Measurements from ENCODE around the gene NUS1.
A peak's percentile ranks its signal among the peaks of the same experiment; 100 is the strongest.
"Not testable (repeated sequence)": the region's sequence is repeated elsewhere in the genome, so short reads cannot be mapped to it uniquely, and the experiment has no call there.

Gene NUS1

DNA sequence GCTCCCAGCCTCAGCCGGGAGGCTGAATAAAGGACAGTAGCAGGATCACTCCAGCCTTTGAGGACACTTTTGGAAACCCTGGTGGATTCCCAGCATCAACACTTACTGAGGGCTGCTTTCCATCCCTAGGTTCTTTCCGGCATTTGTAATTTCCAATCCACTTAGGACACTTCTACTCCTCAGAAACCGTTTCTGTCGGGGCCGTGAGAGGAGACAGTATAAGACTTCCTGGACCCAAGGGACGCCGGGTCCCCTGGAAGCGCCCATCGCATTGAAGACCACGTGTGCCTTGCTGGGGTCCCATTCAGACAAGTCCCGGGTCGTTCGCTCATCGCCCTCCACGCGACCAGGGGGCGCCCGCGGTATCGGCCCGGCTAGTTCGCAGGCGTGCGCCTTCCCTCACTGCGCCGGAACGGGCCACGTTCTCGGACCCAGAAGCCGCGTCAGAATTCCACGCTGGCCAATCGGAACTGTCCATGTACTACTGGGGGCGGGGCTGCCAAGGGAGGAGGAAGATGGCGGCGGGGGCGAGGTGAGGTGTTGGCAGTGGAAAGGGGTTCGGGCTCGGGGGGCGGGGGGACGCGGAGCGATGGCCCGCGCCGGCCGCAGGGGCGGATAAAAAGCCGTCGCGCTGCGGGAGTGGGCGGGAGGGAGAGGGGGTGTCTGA lies at the start of gene NUS1:
Gene NUS1, plus strand, starts transcription at position 479 of the 667 bp plus-strand sequence. CDS start 202 bp downstream, outside the sequence.
- DNase-seq: peak; percentile 97

DNA sequence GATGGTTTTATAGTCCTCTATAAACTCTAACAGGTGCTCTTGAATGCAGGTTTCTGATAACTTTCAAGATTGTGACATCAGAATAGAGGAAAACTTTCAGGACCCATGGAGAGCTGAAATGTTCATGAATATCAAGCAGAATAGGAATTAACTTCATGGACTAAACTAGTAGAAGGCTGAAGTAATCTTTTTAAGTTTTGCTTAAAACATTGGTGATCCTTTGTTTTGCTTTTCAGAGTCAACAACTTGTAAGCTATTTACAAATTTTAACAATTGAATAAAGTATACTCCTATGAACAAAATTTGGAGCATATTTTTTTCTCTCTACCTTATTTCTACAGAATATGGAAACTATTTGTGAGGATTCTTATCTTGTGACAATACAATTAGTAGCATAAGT lies 47.7 kb upstream of the NUS1 start:
- DNase-seq: no peak

DNA sequence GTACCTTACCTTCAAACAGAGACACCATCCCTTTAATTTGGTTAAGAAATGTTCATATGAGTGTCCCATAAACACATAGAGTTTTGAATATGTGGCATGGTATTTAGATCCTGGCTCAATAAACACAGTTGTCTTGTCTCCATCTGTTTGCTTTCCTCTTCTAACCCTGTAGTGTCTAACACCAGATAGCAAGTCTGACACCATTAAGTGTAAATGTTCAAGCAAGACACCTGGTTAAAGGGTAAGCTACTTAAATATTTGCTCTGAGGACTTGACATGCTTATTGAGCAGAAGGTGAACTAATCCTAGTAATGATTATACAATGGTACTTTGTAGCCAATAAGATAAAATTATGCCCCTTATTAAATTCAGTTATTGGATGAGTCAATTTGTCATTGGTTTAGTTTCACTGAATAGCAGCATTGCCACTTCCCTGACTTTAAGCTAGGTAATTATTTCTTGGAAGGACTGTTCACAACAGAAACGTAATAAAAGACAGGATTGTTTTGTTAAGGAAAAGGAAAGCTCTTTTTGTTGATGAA lies 46.1 kb upstream of the NUS1 start:
- no peak for DNase-seq

DNA sequence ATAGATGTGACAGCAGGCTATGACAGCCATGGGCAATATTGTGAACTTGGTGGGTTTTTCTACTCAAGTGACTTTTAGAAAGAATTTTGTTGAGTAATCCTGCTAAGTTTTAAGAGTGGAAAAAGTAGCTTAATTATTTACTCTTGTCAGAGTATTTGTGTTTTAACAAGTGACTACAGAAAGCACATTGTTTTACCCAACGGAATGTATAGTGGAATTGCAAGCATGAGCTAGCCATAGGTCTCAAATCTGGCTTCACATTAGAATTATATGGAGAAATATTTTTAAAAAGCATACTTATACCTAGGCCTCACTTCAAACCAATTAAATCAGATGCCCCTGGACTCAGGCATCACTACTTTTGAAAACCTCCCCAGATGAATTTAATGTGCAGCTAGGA lies 37.5 kb upstream of the NUS1 start:
- DNase-seq: no peak

DNA sequence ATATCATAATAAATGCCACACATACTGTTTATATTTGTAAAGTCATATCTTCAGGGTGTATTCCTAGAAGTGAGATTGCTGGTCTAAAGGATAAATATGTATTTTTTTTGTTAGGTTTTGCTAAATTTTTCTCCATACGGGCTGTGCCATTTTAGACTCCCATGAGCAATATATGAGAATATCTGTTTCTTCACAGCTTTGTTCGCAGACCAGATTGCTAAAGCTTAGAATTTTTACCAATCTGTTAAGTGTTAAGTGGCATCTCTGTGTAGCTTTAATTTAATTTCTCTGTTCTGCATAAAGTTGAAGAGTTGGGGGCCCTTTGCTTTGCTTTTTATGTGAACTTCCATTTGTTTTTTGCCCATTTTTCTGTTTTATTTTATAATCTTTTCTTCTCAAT lies 32.3 kb upstream of the NUS1 start:
- no peak for DNase-seq

DNA sequence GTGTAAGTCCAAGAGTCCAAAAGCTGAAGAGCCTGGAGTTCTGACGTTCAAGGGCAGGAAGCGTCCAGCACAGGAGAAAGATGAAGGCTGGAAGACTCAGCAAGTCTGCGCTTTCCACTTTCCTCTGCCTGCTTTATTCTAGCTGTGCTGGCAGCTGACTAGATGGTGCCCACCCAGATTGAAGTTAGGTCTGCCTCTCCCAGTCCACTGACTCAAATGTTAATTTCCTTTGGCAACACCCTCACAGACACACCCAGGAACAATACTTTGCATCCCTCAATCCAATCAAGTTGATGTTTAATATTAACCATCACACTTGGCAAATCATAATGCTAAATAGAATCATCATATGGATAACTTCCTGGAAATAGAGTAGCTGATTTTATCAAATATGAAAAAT lies 23.3 kb upstream of the NUS1 start:
- not testable (repeated sequence) for DNase-seq

DNA sequence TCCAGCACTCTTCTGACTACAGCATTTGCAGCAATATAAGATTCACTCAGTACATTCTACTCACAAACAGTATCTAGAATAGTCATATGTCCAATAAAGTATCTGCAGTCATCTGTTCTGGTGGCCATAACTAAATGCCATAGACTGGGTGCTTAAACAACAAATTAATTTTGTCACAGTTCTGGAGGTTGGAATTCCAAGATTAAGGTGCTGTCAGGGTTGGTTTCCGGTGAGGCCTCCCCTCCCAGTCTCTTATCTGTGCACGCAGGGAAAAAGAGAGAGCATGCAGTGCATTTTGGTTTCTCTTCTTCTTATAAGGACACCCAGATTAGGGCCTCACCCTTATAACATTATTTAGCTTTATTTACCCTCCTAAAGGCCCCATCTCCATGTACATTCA lies 21.3 kb upstream of the NUS1 start:
- no peak for DNase-seq

DNA sequence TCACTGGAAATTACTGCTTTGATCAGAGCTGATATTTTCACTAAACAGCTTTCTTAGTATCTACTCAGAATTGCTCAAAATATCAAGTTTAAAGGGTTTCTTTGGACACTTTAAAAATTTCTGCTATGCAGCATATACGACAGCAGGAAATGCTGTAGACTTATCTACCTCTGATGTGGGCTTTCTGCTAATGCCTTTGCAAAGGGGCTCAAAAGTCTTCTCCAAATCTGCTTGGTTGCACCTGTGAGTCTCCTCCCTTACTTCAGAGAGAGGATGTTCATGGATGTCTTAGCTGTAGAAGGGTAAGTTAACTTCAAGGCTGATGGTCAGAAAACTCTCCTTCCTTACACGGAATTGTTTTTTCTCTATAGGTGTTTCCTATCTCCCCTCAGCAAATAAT lies 19.9 kb upstream of the NUS1 start:
- no peak for DNase-seq

DNA sequence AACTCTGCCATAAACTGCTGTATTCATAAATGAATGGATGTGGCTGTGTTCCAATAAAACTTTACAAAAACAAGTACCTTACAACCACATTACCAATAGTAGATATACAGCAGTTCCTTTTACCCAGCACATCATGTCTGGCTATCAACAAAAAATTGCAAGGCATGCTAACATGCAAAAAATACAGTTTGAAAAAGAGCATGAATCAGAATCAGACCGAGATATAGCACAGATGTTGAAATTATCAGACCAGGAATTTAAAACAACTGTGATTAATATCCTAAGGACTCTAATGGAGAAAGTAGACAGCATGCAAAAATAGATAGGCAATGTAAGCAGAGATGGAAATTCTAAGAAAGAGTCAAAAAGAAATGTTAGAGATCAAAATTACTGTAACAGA lies 8.4 kb upstream of the NUS1 start:
- no peak for DNase-seq

DNA sequence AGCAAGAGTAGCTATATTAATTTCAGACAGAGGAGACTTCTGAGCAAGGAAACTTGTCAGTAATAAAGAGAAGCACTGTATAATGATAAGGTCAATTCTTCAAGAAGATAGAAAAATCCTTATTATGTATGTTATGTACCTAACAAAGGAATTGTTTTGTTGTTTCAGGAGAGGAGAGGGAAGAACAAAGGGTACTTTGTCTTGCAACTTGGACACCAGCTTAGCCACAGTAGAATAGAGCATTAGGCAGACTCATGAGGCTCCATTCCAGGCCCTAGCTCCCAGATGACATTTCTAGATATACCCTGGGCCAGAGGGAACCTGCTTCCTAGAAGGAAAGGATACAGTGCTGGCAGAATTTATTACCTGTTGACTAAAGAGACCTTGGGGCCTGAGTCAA lies 6.5 kb upstream of the NUS1 start:
- DNase-seq: no peak

DNA sequence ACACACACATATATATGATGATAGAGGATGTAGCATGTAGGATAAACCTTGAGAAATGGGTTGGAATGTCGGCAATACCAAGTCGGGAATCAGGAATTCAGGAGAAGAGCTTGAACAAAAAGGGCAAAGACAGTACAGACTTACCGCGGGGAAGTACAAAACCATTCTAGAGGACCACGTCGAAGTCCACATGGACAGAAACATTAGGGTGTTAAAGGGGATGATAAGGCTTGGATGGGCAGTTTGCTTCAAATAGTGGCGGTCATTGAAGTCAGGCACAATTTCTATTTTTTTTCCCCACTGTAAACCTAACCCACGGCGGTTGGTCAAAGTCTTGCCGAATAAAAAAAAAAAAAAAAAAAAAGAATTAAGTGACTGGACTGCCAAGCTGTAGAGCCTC lies 766 bp upstream of the NUS1 start:
- no peak for DNase-seq

DNA sequence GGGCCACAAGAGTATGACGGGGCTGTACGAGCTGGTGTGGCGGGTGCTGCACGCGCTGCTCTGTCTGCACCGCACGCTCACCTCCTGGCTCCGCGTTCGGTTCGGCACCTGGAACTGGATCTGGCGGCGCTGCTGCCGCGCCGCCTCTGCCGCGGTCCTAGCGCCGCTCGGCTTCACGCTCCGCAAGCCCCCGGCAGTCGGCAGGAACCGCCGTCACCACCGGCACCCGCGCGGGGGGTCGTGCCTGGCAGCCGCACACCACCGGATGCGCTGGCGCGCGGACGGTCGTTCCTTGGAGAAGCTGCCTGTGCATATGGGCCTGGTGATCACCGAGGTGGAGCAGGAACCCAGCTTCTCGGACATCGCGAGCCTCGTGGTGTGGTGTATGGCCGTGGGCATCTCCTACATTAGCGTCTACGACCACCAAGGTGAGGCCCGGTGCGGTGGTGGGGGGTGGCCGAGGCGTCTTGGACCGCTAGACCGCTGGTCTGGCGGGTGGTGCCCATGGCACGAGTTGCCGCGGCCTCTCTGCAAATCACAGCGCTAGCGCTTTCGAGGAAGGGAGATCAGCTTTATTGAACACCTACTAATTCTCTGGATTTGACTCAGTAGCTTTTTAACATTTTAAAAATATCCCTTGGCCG lies 511 bp downstream of the NUS1 start:
- not testable (repeated sequence) for DNase-seq

DNA sequence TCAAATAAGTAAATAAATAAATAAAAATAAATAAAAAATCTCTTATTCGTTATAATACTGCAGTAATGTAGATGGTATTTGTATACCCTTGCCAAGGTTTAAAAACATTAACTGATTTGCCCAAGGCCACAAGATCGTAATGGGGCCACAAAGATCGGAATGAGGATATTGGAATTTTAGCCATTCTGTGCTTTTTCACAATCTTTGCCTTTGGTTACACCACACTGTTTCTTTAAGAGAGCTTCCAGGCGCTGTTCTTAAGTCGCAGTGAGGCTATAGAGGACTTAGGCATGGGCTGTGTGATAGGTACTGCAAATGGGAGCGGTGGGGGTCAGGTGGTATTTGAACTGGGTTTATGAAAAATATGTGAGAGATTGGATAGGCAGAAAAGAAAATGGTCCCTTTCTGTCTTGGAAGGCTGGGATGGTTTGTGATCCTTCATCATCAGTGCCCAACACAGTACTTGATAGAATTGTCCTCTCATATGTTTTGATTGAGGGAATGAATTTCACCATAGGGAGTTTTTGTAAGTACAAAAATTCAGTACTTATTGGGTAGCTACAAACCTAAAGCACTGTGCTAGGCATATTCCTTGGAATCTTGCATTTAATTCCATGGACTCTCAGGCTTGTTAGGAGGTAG lies 1.4 kb downstream of the NUS1 start:
- no peak for DNase-seq

DNA sequence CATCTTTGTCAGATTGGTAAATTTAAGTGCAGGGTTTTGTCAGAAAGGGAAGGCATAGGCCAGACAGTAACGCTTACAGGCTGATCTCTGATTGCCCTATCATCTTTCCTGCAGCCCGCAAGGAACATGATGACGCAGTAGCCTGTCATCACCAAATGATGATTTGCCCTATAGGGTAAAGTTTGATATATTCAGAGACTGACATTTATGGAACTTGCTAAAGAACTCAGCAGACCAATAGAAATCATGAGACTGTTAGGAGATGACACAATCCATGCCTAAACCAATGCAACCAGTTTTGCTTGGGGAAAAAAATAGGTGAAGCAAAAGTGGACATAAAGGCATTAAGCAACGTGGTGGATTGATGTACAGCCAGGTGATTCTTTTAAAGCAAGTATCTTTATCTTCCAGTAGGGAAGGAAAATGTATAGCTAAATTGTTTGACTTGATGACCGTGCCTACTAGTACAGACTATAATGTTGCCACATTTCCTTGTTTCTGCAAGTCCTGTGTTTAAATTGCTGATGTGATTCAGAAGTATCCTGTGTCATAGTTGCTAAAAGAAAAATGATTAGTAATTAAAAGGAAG lies 2.4 kb downstream of the NUS1 start:
- peak; percentile 34 for DNase-seq

DNA sequence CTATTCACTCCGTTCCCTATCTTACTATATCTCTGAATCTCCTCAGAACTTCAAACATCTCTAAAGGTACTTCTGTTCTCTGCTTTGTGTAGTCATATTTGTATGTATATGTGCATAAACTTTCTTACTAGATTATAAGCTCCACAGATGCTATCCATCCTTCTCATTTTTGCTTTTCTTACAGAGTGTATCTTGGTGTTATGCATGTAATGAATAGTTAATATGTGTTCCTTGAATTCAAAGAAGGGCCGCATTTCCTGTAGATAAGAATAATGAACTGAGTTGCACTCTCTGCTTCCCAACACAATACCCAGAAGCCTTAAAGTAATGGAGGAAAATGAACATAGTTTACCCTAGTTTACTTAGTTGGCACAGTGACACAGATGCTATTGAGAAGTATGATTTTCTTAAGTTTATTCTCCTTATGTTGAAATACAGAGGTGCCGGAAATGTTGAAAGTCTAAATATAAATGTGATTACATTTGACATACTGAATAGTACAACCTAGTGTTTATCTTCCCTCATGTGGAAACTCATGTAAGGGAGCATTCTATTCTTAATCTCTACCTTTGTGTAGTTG lies 6.0 kb downstream of the NUS1 start:
- no peak for DNase-seq

DNA sequence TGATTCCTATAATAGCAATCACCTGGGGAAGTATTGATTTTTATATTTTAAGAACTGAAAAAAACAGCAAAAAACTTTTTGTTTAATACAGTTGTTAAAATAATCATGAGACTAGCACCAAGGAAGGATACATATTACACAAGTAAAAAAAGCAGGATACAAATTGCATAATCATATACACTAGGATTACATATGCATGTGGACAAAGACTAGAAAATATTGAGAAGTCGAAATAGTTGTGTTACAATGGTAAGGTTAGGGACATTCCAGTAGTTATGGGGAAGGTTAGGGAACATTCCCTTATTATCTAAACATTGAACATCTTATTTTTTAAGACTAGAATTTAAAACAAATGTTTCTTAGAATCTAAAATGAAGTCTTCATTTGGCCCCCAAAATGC lies 9.5 kb downstream of the NUS1 start:
- no peak for DNase-seq

DNA sequence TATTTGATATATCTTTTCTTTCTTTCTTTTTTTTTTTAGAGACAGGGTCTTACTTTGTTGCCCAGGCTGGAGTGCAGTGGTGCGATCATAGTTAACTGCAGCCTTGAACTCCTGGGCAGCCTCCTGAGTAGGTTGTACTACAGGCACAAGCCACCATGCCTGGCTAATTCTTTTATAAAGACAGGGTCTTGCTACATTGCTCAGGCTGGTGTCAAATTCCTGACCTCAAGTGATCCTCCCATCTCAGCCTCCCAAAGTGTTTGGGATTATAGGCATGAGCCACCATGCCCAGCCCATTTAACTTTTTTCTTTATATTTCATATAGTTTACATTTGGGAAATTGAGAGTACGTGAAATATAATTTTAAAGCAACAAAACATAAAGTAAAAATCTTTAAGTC lies 10.1 kb downstream of the NUS1 start:
- no peak for DNase-seq

DNA sequence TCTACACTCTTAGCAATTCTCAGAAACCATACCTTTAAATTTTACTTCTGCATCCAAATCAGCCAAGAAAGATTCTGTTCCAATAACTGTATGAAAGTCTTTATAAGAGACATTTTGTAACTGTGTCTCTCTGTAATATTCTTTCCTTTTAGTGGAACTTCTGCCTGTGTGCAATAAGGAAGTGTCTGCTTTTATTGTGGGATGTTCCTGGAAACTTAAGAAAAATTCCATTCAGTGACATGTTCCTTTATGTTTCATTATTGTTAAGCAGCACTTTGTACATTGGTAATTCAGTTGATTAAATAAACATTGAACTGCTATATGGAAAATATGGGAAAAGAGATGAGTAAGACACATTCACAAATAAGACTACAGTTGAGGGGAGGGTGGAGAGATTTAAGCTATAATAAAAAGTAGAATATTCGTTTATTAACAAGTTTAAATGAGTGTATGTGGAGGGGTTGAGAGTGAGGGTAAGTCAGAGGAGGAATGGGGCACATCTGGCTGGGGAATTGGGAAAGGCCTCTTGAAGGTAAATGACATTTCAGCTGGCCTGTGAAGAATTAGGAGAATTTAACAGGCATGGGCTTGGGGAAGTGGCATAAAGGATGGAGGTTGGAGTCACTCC lies 11.9 kb downstream of the NUS1 start:
- no peak for DNase-seq

DNA sequence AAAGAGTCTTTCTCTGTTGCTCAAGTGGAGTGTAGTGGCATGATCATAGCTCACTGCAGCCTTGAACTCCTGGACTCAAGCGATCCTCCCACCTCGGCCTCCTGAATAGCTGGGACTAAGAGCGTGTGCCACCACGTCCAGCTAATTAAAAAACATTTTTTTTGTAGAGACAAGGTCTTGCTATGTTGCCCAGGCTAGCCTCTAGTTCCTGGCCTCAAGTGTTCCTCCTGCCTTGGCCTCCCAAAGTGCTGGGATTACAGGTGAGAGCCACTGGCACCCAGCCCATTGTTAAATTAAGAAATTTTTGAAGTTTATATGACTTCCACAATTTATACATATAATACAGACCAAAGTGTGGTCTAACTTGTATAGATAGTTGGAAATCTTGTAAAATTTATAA lies 14.3 kb downstream of the NUS1 start:
- not testable (repeated sequence) for DNase-seq

DNA sequence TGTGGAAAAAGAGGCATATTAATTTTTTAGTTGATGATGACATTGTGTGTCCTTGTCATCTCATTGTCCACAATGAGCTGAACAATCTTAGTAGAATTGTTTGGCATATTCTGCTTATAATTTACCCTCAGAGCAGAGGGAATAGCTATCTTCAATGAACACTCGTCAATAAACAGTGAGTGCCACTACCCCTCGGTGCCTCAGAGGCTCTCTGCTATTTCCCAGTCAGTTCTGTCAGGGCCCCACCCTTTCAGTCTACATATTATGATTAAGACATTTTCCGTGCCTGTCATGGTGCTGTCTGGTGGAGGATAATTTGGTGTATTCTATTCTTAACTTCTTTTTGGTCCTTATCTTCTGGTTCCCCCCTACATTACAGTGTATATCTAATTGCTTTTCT lies 31.2 kb downstream of the NUS1 start:
- DNase-seq: no peak

DNA sequence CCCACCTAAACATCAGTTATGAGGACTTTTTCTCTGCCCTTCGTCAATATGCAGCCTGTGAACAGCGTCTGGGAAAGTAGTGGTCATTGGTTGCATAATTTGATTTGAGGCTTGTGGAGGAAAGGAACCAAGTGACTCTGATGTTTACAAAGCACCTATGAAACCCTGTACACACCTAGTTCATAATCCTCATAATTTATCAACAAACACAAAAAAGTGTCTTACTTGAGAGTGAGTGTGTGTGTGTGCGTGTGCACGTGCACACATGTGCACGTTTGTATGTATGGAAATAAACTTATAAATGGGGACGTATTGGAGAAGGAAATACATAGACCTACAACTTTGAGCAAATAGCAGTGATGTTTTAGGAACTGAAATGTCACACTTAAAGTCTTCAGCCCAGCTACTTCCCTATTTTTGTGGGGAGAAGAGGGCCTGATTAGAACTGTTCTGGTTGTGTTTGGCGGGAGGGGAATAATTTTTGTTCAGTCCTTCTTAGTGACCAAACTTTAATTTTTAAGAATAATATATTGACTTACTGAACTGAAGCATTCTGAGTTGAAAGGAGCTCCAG lies 31.8 kb downstream of the NUS1 start:
- not testable (repeated sequence) for DNase-seq

DNA sequence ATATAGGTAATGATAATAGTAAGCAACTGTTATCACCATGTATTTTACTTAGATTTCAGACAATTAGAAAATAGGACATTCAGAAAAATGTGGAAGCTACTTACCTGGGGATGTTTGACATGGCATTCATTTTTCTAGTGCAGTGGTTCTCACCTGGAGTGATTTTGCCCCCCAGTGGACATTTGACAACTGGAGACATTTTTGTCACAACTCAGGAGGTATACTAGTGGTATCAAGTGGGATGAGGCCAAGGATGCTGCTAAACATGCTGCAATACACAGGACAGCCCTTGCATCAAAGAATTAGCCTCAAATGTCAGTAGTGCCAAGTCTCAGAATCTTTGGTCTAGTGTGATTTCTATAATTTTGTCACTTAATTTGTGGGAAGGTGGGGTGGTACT lies 36.1 kb downstream of the NUS1 start:
- DNase-seq: no peak

DNA sequence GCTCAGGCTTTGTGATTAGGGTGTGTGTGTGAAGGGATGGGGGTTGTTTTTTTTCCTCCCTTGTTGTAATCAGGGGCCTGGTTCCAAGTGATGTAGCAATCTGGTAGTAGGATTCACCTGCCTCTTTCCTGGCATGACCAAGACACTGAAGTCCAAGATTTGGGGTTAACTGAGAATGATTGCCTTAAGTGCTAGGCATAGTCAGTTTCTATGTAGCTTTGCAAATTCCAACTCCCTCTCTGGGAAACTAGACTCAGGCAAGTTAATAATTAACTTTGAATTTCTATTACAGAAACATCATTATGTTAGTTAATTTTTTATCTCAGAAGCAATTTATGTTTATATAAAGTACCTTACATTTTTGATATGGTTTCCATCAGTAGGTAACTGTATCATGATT lies 43.6 kb downstream of the NUS1 start:
- DNase-seq: no peak
